Stimulated activated CD8-positive, alpha-beta memory T cell treated with anti-CD3 and anti-CD28 coated beads, Interleukin-7, amount 100 ng/mL, for 24 hours (primary cell): ENCODE results near the gene ASAP2.

ENCODE experiments used
- DNase-seq: peaks from one replicate; pipeline ENCODE4 v3.0.0-alpha.2; 2020; ENCODE audit warnings: low read depth

The ASAP2 gene

DNA sequence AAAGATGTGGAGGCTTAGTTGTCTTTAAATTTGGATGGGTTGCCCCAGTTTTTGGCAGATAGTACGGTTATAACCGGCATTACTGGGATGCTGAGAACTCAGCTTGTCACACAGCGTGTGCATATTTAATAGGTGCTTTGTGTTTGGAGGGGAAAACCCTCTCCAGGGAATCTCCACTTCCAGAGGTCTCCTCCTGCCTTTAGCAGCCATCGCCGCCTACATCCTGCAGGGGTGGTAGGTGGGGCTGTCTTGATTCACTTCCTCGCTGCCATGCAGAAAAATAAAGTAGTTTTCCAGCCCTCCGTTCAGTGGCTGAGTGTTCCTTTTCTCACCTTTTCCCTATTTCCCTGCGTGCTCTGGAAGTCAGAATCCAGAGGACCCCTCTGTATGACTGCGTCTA is 140.3 kb downstream of the ASAP2 start:
- no peak for DNase-seq

DNA sequence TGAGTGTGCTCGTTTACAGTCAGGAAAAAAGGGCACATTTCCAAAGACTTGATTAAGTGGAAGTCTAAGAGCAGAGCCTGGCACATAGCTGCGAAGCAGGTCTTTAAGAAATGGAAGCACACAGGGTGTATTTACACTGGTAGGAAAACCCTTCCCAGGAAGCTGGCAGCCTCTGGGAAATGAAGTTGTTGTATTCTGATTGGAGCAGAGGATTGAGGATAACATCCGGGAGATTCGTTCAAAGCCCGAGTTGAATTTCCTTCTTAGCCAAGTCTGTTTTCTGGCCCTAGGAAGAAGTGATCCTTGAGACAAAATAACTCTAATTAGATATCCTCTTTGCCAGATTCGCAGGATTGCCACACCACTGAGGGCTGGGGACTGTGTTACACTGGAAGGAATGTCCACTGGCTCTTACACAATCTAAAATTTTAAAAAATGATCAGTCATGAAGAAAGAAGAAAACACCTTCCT is 140.8 kb downstream of the ASAP2 start:
- no peak for DNase-seq

DNA sequence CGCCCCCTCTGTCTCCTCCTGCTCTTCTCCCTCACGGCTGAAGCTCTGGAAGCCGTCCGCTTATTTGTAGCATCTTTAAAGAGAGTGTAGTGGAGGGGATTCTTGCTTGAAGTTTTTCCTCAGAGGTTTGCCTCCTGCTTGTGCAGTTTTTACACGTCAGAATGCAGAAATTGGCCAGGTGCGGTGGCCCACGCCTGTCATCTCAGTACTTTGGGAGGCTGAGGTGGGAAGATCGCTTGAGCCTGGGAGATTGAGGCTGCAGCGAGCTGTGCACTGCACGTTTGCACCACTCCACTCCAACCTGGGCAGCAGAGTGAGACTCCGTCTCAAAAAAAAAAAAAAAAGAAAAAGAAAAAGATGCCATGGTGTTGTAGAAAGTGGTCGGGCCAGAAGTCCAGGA is 147.7 kb downstream of the ASAP2 start:
- no peak for DNase-seq

DNA sequence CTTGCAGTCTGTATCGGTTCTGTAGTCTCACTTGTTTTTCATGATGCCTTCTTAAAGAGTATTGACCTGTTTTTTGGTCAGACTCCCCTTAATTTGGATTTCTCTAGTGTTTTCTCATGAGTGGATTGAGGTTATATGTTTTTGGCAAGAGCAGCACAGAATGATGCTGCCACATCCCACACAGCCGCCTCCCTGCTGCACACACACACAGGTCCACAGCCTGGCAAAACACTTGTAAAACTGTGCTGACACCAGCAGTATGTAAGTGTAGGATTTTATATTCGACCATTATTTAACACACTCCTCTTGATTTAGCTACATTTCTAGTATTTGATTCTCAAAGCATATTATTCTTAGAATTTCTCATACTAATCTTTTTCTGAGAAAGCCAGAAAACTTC is 148.7 kb downstream of the ASAP2 start:
- DNase-seq, result no peak

DNA sequence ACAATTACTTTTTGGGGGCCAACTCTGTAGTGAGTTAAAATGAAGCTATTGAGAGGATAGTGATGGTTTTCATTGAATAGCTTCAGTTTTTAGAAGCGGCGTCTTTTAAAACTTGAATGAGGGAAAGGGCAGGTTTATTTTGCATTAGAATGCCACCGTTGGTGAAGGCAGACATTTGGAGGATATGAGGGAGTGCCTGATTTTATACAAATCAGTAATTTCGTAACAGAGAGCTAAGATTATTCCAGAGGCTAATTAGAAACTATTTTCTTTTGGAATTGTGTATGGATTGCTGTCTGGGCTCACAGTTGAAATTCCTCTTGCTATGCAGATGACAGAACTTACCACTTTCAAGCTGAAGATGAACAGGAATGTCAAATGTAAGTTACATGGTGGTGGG is 149.1 kb downstream of the ASAP2 start:
- DNase-seq, result no peak

DNA sequence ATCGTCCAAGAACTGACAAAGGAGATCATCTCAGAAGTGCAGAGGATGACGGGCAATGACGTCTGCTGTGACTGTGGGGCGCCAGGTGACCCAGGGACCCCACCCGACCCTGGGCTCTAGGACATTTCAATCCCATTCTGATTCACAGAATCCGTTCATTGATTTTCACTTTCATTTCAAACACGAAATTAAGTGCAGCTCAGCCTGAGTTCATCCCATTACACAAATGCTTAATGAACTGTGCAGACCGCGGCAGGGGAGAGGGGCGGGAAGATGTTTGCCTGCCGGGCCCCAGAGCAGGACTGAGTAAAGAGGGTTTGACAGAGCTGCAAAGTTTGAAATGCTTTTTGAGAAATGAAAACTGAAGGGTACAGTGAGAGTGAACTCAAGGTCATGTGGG is 149.6 kb downstream of the ASAP2 start:
- DNase-seq, result no peak

DNA sequence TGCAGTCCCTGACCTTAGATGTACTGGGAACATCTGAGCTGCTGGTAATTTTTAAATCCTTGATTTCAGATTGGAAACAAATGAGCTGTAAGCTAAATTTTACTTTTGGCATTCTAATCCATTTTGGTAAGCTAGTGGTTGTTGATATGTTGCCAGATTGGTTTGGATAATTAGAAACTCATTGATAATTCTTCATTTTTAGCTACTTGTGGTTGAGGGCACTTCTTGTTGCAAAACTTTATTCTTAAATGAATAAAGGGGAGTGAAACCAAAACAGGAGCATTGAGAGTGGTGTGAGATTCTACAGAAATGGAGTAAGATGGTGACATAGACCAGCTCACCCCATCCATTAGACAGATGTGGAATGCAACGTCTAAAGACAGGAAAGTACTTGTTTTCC is 152.2 kb downstream of the ASAP2 start:
- no peak for DNase-seq

DNA sequence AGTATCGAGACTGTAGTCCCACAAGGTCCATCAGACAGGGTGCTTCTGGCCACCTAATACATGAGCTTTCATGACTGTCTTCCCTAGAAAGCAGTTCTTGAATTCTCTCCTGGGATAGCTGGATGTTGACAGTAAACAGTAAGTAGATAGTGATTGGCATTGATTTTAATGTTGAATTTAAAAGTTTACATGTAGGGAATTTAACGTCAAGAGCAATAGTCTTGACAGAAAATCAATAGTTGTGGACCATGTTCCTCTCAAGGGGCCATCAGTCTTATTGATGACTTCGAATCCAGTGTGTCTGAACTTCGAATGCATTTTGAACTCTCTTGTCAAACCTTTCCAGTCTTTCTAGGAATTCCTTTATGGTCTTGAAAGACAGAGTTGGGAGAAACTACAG is 152.9 kb downstream of the ASAP2 start:
- no peak for DNase-seq

DNA sequence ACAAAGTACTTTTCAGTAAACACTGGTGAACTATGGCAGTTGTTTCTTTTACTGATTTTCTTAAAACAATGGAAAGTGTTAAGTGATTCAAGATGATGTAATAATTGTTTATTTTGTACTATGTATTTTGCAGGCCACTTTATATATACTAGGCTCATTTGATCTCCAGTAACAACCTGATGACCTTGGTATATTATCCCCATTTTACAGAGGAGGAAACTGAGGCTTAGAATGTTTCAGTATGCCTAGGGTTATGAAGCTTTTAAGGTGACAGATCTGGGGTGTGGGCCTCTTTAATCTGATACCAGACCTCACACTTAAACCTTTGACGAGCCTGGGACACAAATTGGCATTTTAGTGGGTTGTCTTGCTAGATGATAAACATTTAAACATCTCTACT is 153.5 kb downstream of the ASAP2 start:
- DNase-seq, result no peak

DNA sequence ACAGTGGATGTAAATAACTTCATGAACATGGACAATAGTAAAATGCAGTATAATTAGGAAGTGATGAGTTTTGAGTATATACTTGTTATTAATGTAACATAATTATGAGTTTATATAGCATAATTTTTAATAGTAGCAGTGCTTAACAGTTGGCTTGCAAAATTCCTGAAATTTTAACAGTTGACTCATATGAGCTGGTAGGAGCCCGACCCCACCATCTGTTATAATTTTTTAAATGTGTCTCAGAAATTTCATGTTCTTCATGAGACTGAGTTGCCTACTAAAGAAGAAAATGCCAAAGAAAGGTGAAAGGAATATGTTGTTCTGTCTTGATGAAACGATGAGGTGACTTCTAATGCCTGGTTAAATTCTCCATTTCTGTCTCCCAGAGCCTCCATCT is 154.1 kb downstream of the ASAP2 start:
- no peak for DNase-seq

DNA sequence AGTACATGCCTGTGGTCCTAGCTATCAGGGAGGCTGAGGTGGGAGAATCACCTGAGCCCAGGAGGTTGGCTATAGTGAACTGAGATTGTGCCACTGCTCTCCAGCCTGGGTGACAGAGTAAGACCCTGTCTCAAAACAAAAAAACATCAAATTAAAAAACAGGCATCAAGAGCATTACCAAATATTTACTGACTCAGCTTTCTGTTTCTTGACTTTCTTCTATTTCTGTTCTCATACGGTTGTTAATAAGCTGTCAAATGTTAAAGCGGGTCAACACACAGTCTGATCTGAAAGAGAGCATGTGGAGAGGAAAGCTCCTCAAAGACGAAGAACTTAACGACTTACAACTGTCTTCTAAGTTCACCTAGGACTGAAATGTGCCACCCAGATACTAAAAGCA is 157.8 kb downstream of the ASAP2 start:
- DNase-seq, result no peak

DNA sequence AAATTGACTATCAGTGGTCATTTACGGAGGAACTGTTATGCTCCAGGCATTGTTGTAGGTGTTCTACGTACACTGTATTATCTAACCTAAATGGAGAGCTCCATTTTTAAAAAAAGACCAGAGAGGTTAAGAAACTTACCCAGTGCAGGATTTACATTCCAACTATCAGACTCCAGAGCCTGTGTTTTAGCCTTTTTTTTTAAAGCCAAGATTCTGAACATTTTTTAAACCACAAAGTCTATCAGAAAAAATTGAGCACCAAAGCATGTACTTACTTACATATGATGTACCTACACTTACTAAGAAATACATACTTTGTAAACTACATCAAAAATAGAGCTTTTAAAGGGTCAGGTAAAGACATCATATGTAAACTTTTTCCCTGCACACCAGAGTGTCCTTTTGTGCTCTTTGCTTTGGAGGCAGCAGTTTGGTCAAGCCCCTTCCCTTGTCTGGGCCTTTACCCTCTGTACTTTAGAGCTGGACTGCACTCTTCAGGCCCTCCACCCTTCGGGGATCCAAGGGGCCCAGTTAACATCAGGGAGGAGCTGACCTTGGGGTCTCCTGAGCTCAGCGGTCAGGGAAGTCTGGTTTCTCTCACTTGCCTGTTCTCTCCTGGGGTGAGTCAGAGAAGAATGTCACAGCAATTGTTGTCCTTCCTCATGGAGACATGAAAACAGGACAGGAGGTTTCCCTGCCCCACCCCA is 158.3 kb downstream of the ASAP2 start:
- DNase-seq, result no peak

DNA sequence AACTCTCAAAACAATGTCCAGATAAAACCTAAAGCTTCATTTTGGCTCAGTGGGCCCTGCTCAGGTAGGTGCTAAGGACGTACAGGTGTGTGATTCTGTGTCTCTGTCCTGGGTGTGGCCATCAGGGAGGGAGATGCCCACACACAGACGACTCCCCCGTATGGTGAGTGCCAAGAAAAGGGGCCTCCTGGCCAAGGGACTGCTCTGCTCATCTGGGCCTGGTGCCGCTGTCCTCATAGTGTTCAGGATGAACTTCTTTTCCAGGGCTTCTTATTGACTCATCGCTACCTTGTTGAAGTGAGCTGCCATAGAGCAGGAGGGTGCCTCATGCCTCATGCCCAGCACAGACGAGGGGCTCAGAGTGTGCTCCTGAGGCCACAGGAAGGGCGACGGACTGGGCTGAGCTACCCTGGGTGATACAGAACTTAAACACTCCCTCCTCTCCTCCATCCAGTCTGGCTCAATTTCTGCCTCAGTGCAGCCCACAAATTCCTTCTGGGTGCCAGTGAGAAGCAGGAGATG is 158.9 kb downstream of the ASAP2 start:
- no peak for DNase-seq

DNA sequence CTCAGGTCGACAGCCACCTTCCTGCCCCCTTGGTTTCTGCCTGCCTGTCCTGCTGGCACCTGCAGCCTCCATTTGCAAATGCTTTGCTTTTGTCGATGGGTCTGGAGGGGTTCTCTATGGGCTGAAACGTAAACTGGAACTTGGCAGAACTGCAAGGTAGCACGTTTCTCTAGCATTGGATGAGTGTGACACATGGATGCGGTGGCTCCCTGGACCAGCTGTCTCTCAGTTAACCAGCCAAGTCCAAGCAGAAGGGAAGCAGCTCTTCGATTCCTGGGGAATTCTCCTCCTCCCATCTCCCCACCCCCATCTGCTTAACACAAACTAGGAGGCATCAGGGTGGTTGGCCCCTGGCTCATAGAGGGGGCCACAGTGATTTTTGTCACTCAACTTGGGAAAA is 159.4 kb downstream of the ASAP2 start:
- no peak for DNase-seq

DNA sequence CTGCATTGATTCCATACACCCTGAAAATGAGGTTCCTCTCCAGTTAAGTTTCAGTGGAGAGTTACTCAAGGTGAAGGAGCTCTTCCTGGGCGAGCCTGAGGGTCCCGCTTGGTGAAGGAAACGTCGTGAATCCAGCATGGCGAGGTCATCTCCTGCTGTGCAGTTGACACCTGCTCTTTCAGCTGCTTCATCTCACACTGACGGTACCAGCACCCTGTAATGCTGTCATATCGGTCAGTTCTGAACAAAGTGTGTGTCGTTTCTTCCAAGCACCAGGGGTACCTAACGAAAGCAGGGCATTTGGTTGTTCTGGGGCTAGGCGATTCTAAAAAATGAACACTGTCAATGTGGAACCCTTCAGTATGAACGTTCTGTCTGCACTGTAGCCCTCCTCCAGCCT is 164.1 kb downstream of the ASAP2 start:
- DNase-seq, result no peak

DNA sequence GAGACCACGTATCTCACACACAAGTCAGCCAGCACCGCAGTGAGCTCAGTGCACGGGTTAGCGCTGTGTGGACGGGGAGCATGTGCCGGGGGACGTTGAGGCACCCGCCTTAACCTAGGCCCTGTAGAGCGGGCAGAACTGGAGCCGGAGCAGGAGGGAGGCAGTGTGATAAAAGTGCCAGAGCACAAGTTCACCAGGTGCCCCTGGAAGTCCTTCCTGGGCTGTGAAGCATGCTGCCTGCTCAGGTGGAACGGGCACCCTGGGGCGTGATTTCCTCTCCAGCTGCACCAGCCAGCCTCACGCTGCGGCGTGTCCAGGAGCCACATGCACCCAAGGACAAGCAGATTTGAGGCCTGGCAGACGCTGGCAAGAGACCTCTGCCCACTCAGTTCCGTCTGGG is 166.4 kb downstream of the ASAP2 start:
- DNase-seq, result no peak

DNA sequence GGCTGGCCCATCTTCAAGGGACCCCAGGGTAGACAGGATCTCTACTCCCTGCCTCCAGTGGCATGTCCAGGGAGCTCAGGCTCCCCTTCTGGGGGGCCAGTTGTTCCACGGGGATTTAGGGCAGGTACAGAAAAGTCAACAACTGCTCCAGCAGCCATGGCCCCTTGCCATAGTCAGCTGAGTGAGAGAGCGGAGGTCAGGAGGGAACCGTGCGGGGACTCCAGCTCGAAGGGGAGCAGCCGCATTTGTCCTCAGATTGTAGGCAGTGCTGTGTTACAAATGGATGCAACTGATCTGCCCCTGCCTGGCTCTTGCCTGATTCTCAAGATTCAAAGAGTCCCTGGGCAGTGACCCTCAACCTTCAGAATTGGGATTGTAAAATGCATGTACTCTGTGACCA is 166.9 kb downstream of the ASAP2 start:
- DNase-seq, result no peak

DNA sequence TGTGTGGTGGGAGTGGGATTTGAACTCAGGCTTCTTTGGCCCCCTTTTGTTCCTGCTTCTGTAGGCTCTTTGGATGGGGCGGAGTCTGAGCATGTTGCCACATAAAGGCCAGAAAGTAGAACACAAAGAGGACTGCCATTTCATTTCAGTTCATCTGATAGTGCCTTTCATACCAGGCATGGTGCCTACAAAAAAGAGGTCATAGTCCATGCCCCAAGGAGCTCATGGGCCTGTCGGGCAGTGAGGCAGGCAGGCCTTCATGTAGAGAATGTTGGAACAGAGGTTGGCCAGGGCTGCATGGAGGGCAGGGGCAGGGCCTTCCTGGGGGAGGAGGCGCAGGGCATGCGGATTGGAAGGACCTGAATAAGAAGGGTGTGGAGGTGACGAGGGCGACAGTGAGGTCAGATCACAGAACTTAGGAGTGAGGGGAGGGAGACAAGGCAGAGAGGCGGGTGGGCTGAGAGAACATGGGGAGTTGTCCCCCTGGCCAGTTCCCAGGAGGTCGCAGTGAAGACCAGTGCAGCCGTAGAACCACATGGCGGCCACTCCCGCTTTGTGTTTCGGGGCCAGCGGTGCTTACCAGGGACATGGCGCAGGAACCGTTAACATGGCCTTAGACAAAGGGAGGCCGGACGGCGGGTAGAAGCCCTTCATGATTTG is 167.6 kb downstream of the ASAP2 start:
- no peak for DNase-seq

DNA sequence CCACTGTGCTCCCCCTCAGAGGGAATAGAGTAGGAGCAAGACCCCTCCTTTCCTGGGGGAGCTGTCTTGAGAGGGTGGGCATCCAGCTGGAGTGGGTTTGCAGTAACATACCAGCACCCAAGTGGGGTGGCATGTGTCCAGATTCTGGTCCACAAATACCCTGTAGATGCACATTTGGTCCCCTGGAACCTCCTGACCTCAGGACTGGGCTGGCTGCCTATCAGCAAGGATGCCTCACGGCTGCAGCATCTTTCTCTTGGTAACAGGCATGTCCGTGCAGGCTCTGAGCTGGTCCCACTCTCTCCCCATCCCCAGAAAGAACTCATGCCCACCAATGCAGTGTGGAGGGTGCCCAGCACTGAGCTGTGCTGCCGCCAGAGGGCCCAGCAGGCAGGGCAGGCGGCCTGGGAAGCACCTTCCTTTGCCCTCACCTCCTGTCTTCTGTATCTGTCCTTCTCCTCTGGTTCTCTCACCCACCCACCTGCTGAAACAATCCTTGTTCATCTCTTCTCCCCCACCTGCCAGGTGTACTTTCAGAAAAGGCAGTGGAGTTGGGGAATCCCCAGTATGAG is 169.3 kb downstream of the ASAP2 start:
- DNase-seq, result no peak

DNA sequence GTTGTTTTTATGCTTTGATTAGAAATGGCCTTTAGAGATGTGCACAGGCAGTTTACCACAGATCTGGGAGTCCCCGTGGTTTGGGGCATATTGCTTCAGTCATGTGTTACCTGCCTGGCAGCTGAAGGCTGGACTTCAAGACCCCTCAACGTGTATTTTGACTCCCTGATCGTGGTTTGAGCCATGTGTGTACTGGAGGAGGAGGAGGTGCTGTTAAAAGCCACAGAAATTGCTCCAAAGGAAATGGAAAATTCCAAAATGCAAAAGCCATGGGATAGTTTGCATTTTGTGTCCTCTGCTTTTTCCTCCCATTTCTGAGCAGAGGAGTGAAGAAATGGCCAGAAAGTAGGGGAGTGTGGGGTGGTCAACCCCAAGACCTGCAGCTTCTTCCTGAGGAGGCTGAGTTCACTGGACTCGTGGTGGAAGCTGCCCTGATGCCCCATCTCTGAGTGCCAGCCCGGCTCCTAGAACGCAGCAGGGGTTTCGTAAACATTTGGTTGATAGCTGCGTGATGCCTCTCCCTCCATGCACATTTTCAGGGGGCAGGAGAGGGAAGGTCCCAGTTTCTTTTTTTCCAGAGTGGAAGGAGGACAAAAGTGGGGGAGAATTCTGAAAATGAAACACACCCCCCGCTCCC is 171.0 kb downstream of the ASAP2 start:
- DNase-seq, result no peak

DNA sequence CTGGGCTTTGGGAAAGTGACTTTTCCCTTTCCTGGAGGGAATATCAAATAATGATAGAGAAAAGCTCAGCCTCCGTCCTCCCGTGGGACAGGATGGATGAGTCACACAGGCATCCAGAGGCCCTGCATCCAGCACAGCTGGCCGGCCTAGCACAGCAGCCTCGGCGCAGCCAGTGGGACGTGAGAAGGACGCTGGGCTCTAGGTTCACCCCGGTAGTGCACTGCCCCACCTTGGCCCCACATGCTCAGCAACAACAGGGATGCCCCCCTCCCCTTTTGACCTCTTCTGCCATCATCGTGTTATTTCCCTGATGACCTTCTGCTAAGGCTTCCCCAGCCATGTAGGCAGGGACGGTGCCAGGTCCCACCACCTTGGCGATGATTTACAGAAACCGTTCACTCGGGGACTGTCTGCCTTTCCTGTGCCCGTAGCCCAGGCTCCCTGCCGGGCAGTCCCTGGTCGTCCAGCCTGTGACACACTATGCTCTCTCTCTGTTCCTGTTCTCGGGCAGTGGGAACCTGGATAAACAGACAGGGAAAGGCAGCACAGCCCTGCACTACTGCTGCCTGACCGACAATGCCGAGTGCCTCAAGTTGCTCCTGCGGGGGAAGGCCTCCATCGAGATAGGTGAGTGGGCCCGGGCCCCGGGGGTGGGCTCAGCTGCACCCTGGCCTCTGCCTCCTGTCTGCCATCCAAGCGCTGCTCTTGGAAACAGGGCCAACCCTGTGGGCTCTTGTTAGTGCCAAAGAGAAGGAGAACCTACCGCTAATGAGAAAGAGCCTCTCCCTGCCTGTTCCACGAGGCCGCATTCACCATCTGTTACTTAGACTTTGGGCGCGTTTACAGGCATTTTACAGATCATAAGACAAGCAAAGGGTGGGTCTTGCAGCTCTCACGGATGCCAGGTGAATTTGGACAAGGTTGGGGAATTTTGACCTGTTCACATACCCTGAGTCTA is 172.1 kb downstream of the ASAP2 start:
- DNase-seq, result no peak

DNA sequence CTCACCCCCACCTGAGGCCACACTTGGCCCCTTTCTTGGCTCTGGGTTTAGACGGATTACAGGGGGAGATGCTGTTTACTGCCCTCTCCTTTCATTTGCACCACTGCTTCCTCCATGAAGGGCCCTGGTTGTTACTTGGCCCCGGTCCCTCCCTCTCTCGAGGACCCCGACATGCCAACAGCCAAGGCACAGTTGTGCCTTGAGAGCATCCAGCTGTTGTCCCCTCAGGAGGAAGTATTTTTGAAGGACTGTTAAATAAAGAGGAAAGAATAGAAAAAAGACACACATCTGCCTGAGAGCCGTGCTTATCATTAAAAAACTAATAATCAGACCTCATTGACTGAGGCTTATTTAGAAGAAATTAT is 172.8 kb downstream of the ASAP2 start:
- no peak for DNase-seq
